AG09309 (cell line): ENCODE data around the gene COL13A1.
A peak's percentile ranks its signal among the peaks of the same experiment; 100 is the strongest.

ENCODE experiments used
- DNase-seq: peaks from one replicate; pipeline ENCODE4 v3.0.0-alpha.2; 2010; ENCODE audit warnings: low read depth
- H3K4me3 ChIP-seq: 2 replicates; pipeline ENCODE4 v1.5.1; 2011; ENCODE audit warnings: mild to moderate bottlenecking, low read depth, low read length, moderate library complexity; ENCODE audit not compliant: control insufficient read depth
- CTCF ChIP-seq: IDR thresholded peaks from 2 replicates; pipeline ENCODE4 v1.5.1; 2011; ENCODE audit warnings: mild to moderate bottlenecking, low read depth, low read length, inconsistent platforms; ENCODE audit not compliant: insufficient read depth, control insufficient read depth; ENCODE audit errors: missing control alignments

The COL13A1 gene

DNA sequence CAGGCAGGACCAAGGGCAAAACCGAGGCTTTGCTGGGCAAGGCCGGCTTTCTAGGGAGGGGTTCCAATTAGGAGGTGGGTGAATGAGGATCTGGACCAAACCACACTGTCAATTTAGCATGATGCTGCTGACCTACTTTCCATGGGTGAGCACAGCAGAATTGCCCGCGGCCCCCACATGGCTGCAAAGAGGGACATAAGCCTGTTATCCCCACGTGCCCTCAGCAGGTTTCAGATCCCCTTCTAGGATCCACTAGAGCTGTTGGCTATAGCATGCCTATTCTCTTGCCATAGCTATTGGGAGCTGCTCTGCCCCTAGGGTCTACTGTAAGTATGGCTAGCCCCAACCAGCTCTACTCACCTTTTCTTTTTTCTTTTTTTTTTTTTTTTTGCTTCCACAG, 102.8 kb downstream of the COL13A1 start:
- no peak for DNase-seq
- H3K4me3 ChIP-seq, result no peak overlapping the region
- no peak for TF ChIP-seq CTCF

- no peak for DNase-seq
- no peak for TF ChIP-seq CTCF
- H3K4me3 ChIP-seq, result no peak overlapping the region
These were observed 104.7 kb downstream of the COL13A1 start for GRCh38 chr10:69906425-69906824.

GRCh38 chr10:69907517-69907916, 105.8 kb downstream of the COL13A1 start:
- DNase-seq, result no peak
- H3K4me3 ChIP-seq, result no peak overlapping the region
- no peak for TF ChIP-seq CTCF

DNA sequence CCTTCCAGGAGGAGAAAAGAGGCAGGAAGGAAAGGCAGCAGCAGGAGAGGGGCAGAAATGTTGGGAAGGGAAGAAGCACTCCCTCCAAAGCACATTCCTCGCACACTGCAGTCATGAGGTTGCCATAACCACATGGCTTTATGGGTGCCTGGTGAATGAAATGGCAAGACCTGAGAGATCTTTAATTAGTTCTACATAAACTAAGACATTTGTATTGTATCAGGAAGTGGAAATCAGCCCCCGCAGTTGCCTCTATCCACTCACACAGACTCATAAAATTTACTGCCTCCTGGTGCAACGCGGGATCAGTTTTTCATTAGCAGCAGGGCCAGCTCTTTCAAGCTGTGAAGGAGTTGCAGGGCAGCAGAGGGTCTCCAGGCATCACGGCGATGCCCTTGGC, 106.4 kb downstream of the COL13A1 start:
- H3K4me3 ChIP-seq, result no peak overlapping the region
- TF ChIP-seq CTCF, result no peak
- peak; percentile 16 for DNase-seq

DNA sequence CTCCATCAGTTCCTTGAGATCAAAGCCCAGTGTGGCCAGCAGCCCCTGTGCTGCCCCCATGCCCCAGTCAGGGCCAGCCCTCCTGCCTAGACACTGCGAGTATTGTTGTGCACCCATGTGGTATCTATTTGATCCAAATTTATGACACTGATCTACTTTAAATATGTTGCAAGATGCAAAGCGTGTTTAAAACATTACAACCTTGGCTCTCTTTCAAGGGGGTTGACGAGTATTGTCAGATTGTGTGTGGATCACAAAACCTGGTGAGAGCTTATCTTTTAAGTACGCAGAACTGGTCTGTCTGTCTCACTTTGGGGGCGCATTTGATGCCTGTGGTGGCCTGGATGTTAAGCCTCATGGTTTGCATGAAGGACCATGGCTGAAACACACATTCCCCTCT, 108.9 kb downstream of the COL13A1 start:
- H3K4me3 ChIP-seq, result no peak overlapping the region
- TF ChIP-seq CTCF, result no peak
- DNase-seq, result no peak

GRCh38 chr10:69911613-69912528, 110.2 kb downstream of the COL13A1 start:
- no peak overlapping the region for H3K4me3 ChIP-seq
- no peak for DNase-seq
- TF ChIP-seq CTCF, result no peak
